Measurements from ENCODE around the gene HACD2.
"Not testable (repeated sequence)": the region's sequence is repeated elsewhere in the genome, so short reads cannot be mapped to it uniquely, and the experiment has no call there.

HACD2 gene

GRCh38 chr3:123522320-123523022 lies 62.4 kb downstream of the HACD2 start:
- DNase-seq = no peak

DNA sequence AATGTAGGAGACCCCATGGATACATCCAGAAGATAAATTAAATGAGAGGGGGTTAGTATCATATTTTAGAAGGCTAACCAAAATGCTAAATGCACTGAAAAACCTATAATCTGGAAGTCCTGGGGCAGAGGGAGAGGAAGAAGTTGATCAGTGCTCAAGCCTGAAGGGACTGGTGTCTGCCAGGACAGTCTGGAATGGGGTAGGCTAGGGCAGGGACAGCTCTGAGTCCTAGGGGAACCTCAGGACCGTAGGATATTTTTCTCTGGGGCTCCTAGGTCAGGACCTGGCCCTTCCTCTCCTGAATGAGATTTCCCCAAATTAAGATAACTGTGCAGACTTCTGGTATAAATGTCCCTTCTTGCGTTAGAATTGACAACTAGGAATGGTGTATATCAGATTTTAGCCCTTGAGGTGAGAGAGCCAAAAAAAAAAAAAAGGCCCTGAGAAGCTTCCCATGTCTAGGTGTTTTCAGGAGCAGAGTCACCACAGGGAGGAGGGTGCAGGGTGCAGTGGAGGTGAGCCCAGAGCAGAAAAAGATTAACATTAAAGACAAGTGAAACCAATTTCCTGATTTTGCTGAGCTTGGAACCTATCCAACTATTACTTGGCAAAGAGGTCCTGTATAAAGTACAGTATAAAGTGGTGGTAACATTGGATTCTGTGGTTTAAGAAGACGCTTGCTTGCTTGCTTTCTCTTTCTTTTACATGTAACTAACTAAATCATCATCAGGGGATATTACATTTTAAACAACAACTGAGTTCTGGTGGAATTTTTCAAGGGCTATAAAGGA lies 63.5 kb downstream of the HACD2 start:
- no peak for DNase-seq

GRCh38 chr3:123520656-123521055 lies 64.2 kb downstream of the HACD2 start:
- DNase-seq = no peak

- no peak for DNase-seq
Observed at GRCh38 chr3:123518892-123519485, 65.9 kb downstream of the HACD2 start.

DNA sequence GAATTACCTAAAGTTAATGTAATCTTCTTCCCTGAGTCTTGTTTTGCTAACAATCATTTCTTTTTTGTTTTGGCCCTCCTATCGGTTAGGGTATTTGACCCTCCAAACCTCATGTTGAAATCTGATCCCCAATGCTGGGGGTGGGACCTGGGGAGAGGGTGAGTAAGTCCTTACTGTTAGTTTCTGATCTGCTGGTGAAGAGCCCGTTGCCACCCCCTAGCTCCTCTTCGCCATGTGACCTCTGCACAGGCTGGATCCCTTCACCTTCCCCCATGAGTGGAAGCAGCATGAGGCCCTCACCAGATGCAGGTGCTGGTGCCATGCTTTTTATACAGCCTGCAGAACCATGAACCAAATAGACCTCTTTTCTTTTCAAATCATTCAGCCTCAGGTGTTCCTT lies 73.1 kb downstream of the HACD2 start:
- no peak for DNase-seq

- no peak for DNase-seq
Observed at GRCh38 chr3:123511084-123511483, 73.8 kb downstream of the HACD2 start.

DNA sequence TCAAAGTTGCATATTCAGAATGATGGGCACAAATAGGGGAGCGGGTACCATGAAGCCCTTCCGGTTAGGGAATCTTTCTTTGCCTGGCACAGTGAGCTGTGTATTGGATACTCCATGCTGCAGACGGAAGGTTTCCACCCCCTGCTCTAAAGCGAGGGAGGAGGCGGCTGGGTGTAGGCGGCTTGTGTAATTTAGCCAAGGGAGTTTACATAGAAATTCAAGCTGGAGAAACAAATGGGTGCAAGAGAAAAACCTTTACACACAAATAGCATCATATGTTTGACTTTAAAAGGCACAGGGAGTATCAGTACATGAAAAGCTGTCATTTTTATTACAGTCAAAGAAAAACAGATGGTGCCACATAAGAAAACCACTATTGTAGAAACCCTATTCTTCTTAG lies 76.7 kb downstream of the HACD2 start:
- DNase-seq = no peak

- DNase-seq = no peak
Observed at GRCh38 chr3:123505820-123506219, 79.0 kb downstream of the HACD2 start.

DNA sequence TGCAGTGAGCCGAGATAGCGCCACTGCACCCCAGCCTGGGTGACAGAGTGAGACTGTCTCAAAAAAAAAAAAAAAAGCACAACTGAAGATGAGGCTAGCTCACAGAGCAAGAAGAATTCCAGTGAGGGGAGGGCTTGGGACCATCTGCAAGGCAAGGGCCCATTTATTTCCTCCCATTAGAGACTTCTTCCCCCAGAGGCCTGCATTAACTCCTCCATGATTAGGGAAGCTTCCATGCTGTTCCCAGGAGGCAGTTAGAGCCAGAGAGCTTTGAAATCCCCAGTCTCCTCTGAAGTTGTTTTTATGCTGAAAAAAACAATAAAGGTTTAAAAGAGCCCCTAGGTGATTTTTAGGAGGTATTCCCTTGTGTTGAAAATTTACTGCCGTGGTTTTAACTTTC lies 81.7 kb downstream of the HACD2 start:
- no peak for DNase-seq

DNA sequence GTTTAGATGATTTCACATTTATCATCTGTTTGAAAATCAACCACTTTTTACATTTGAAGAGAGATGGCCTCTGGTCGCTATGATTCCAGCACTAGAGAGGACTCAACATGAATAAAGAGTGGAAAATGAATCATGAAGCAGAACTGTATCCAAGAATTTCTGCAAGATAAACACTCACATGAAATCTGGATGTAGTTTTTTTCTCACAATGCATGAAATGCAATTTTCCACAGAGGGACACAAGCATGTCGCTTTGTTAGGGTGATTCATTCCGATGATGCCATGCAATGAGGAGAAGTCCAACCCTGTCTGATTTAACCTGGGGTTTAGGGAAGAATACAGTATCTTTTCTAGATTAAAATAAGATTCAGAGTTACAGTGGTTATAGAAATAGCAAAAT lies 85.5 kb downstream of the HACD2 start:
- no peak for DNase-seq

DNA sequence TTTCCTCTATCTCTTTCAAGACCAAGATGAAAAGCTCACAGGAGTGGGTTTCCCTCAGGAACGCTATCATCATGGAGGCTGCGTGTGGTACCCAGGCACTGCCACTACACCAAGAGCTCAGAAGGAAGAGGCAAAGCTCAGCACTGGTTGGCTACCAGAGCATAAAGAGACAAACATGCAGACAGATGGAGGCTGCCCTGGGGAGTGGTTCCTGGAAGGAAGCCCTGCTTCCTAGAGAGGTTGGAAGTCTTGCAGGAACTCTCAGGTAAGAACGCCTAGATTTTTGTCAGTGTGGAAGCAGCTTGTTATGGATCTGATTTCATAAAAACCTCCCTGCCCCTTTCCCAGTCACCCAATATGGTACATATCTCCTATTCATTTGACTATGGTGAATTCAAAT lies 86.1 kb downstream of the HACD2 start:
- DNase-seq = no peak

DNA sequence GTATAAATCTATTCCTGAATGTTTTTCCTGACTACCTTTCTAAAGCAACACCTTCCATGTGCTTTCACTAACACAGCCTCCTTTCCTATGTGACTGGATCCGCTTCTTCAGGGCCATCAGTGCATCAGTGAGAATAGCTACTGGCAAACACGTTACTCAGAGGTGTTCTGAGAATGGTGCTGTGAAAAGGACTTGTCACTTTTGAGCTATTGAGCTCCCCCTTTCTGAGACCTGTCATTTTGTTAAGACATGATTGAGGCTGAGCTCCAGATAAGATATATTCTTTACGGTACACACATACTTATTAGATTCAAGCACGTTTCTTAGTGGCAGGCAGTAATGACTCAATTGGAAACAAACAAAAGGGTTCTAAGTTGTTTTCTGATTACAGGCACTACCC lies 90.9 kb downstream of the HACD2 start:
- no peak for DNase-seq

DNA sequence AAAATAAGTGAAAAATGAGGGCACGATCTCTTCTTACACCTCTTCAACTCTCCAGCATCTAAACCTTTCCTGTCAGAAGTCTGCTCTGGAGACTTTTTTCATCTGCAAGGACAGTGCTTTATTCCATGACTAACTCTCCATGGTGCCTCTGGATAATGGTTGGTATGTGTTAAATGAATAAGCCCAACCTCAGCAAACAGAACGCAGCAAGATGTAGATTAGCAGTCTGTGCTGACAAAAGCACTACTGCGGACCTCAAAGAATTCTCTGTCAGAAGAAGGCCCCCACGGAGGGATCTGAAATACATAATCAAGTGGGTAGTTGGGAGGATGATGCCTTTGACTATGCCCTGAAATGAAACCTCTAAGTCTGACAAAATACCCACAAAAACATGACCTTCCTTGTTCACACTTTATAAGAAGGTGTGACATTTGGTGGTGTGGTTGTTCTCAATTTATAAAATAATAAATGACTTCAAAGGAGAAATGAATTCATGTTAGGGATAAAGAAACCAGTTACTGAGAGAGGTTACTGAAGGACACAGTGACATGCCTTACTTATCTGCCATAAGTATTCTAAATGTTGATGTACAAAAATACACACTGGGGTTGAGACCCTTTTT lies 92.8 kb downstream of the HACD2 start:
- DNase-seq = no peak

DNA sequence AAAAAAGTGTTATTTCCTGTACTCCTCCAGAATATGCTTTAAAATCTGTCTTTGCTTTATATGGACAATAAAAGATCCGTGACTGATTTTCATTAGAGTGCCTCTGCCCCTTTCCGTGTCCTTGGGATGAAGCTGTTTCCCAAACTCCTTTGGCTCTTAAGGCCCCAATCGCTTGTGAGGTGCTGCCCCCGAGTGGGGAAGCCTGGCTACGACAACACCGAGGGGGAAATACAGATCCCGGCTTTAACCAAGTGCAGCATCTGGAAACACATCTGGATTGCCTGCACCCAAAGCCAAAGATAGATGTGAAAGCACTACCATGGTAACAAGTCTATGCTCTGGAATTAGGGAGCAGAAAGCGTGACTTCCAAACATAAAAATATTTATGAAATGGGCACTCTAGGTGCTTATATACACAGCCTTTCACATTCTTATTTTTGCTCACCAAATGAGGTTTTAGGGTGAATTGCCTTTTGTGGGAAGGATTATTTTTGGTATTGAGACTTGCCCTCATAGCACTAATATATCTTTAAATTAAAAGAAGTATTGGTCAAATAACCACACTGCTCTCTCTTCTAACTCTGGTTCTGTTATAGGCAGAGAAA lies 95.4 kb downstream of the HACD2 start:
- no peak for DNase-seq

DNA sequence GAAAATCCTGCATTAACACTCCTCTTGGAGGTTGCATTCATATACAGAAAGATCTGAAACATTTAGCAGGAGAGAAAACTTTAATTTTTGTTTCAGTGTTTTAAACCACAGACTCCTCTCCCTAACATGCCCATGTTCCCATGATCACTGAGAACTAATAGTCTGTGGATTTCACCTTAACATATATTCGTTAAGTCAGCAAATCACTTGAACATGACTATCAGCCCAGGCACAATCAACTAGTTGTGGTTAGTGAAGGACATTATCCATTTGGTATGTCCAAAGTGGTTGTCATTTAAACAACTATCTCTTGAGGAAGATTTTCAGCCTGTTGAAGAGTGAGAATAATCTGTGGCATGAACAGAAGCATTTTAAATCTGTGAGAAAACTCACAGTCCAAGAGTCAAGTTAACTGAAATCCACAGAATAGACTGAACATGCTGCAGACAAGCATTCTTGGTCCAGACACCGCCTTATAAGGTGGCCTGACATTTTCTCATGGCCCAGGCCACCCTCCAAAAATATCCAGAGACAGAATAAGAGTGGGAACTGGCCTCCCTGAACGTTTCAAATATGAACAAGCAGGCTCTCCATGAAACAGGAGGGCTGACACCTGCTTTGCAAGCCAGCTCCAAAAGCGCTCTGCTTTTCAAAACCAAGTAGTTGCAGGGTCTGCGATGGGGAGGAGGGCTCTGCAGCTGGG lies 96.1 kb downstream of the HACD2 start:
- DNase-seq = no peak

GRCh38 chr3:123487063-123487462 lies 97.8 kb downstream of the HACD2 start:
- DNase-seq = not testable (repeated sequence)

- DNase-seq = no peak
Observed at GRCh38 chr3:123486460-123486859, 98.4 kb downstream of the HACD2 start.

- no peak for DNase-seq
Observed at GRCh38 chr3:123485551-123485950, 99.3 kb downstream of the HACD2 start.

- DNase-seq = no peak
Observed at GRCh38 chr3:123483146-123483545, 101.7 kb downstream of the HACD2 start.

DNA sequence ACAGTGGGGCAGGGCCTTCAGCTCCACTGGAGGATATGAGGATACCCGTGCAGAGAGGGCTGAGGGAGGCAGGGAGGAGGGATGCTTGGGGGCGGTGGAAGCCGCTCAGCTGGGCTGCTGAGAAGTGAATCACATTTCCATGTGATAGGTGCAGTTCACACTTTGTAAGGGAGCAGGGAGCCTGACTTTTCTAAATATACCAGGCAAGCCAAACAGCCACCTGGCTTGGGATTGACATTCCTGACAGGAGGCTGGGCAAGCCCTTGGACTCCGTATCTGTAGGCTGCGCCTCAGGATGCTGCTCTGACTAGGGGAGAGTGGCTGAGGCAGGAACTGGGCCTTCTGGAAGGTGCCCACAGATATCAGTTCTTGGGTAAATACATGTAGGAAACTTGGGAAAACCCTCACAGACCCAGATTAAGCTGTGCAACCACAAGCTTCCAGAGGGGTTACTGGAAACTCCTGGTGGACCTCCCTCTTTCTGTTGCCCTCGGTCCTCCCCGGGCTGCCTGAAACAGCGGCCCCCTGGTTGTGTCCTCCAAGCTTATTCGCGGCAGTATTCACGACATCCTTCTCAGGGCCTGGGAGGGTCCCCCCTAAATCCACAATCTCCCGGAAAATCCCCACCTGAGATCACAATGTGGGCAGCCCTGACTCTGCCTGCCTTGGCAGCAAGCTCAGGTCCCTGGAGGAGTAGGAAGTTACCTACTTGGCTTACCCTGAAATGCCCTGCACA lies 103.0 kb downstream of the HACD2 start:
- DNase-seq = no peak

GRCh38 chr3:123481071-123481470 lies 103.8 kb downstream of the HACD2 start:
- no peak for DNase-seq

GRCh38 chr3:123480428-123480827 lies 104.4 kb downstream of the HACD2 start:
- no peak for DNase-seq
